Osteoblast (primary cell): ENCODE measurements around the gene DNAJC5. TPM values are rescaled to one million over a fixed set of nuclear protein-coding genes. Genes with fewer than 3 reads are reported as not detected.
A peak's percentile ranks its signal among the peaks of the same experiment; 100 is the strongest.

Experiments used
- DNase-seq: peaks from one replicate; pipeline ENCODE4 v3.0.0; 2011; ENCODE audit warnings: low spot score, mixed read lengths; ENCODE audit not compliant: insufficient read length; ENCODE audit errors: missing footprints
- H2AFZ ChIP-seq: 2 replicates; pipeline ENCODE4 v1.6.0; 2011; ENCODE audit warnings: mild to moderate bottlenecking, low read length
- H3K27ac ChIP-seq: 2 replicates; pipeline ENCODE4 v1.5.1; 2011; ENCODE audit warnings: mild to moderate bottlenecking, low read depth, low read length, moderate library complexity
- H3K27me3 ChIP-seq: 2 replicates; pipeline ENCODE4 v1.6.0; 2012; ENCODE audit warnings: mild to moderate bottlenecking, control low read depth, inconsistent platforms, low read length, moderate library complexity; ENCODE audit not compliant: insufficient read depth
- H3K36me3 ChIP-seq: 2 replicates; pipeline ENCODE4 v1.5.1; 2011; ENCODE audit warnings: mild to moderate bottlenecking, low read length, control low read depth, moderate library complexity; ENCODE audit not compliant: insufficient read depth
- H3K4me1 ChIP-seq: 2 replicates; pipeline ENCODE4 v1.5.1; 2011; ENCODE audit warnings: mild to moderate bottlenecking, low read length, control low read depth, moderate library complexity; ENCODE audit not compliant: insufficient read depth
- H3K4me2 ChIP-seq: 2 replicates; pipeline ENCODE4 v1.6.0; 2011; ENCODE audit warnings: mild to moderate bottlenecking, low read length; ENCODE audit not compliant: insufficient read depth
- H3K4me3 ChIP-seq: fragments of 200-600 bp; sonication (generic); 3 replicates; pipeline ENCODE4 v1.5.1; 2012; ENCODE audit warnings: mild to moderate bottlenecking, low read length, inconsistent platforms; ENCODE audit not compliant: insufficient read depth
- H3K79me2 ChIP-seq: 2 replicates; pipeline ENCODE4 v1.6.0; 2012; ENCODE audit warnings: mild to moderate bottlenecking, low read length, control low read depth, inconsistent platforms; ENCODE audit not compliant: insufficient read depth
- H3K9me3 ChIP-seq: 2 replicates; pipeline ENCODE4 v1.5.1; 2011; ENCODE audit warnings: low read depth, low read length, control low read depth
- H4K20me1 ChIP-seq: 2 replicates; pipeline ENCODE4 v1.6.0; 2012; ENCODE audit warnings: mild to moderate bottlenecking, low read length, control low read depth; ENCODE audit not compliant: insufficient read depth
- total RNA-seq: library from RNA; depleted of rRNA; stranded (reverse); fragments of >200 nt; gene quantifications from 2 replicates; pipeline ENCODE4 v1.2.3, GENCODE V29; 2012
- TF ChIP-seq, protein P1 (sequence below): IDR thresholded peaks from 2 replicates; pipeline ENCODE4 v1.5.1; 2011; ENCODE audit warnings: mild to moderate bottlenecking, low read depth, low read length, moderate library complexity; ENCODE audit errors: extremely low read depth

The DNAJC5 gene
- total RNA-seq, 1 donor: 53.9 TPM

DNA sequence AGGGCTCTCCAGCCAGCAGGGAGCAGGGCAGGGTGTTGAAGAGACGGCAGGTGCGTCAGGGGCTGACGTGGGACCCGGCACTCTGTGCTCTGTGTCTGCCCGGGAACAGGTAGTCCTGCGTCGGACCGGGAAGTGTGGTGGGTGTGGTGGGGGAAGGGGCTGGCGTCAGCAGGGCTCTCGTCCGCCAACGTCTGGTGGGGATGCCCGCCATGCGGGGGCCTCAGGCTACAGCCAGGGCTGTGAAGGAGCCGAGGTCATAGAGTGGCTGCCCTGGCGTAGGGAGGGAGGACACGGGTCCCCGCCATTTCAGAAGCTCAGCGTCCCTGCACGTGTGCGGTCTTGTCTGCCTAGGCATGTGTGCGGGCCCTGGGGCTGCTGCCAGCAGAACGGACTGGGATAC, 25.3 kb downstream of the DNAJC5 start:
- TF ChIP-seq, protein P1, sequence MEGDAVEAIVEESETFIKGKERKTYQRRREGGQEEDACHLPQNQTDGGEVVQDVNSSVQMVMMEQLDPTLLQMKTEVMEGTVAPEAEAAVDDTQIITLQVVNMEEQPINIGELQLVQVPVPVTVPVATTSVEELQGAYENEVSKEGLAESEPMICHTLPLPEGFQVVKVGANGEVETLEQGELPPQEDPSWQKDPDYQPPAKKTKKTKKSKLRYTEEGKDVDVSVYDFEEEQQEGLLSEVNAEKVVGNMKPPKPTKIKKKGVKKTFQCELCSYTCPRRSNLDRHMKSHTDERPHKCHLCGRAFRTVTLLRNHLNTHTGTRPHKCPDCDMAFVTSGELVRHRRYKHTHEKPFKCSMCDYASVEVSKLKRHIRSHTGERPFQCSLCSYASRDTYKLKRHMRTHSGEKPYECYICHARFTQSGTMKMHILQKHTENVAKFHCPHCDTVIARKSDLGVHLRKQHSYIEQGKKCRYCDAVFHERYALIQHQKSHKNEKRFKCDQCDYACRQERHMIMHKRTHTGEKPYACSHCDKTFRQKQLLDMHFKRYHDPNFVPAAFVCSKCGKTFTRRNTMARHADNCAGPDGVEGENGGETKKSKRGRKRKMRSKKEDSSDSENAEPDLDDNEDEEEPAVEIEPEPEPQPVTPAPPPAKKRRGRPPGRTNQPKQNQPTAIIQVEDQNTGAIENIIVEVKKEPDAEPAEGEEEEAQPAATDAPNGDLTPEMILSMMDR: no peak
- peaks cover 38% of the 10 kb centered on the region for H4K20me1 ChIP-seq
- H3K27me3 ChIP-seq: no peaks in the 10 kb centered on the region
- H3K36me3 ChIP-seq: peaks cover 2% of the 10 kb centered on the region
- H3K4me2 ChIP-seq: no peak overlapping the region
- H3K4me1 ChIP-seq: no peaks in the 10 kb centered on the region
- peak; percentile 18 for DNase-seq
- no peak overlapping the region for H2AFZ ChIP-seq
- H3K4me3 ChIP-seq: no peak overlapping the region
- no peak overlapping the region for H3K27ac ChIP-seq
- peaks cover 90% of the 10 kb centered on the region for H3K79me2 ChIP-seq
- H3K9me3 ChIP-seq: no peaks in the 10 kb centered on the region

DNA sequence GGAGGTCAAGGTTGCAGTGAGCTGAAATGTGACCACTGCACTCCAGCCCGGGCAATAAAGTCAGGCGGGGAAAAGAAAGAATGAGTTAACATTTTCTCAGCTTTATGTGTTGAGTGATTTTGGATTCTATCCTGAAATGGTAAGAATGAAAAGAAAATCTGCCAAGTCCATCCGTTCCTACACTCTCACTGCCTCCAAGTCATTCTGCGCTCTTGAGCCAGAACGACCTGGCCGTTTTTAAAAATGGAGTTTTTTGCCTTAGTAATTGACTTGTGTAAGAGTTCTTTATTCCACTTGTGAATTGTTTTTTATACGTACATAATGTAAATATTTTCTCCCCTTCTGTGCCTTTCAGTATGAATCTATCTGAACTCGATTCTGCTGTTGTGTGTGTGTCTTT, 28.7 kb downstream of the DNAJC5 start:
- Histone ChIP-seq H3K4me2 (no peak overlapping the region), H3K9me3 (no peaks in the 10 kb centered on the region), H3K27me3 (no peaks in the 10 kb centered on the region), H3K36me3 (peaks cover 15% of the 10 kb centered on the region), H3K4me1 (no peaks in the 10 kb centered on the region), H3K4me3 (no peak overlapping the region), H3K79me2 (peaks cover 90% of the 10 kb centered on the region), H3K27ac (no peak overlapping the region), H4K20me1 (peaks cover 43% of the 10 kb centered on the region), H2AFZ (no peak overlapping the region)
- DNase-seq: no peak
- TF ChIP-seq, protein P1: no peak

DNA sequence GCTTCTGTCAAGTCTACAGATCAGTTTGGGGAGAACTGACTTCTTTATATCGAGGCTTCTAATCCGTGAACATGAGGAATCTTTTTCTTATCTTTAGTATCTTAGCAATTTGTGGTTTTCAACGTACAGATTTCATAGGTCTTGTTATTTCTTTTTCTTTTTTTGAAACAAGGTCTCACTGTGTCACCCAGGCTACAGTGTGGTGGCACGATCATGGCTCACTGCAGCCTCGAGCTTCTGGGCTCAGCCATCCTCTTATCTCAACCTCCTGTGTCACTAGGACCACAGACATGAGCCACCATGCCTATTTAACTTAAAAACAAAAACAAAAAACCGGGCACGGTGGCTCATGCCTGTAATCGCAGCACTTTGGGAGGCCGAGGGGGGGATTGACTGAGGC, 29.3 kb downstream of the DNAJC5 start:
- no peak overlapping the region for H3K4me3 ChIP-seq
- no peak overlapping the region for H3K27ac ChIP-seq
- no peaks in the 10 kb centered on the region for H3K9me3 ChIP-seq
- H4K20me1 ChIP-seq: peaks cover 41% of the 10 kb centered on the region
- H3K36me3 ChIP-seq: peaks cover 21% of the 10 kb centered on the region
- TF ChIP-seq, protein P1: no peak
- H3K4me2 ChIP-seq: no peak overlapping the region
- peaks cover 89% of the 10 kb centered on the region for H3K79me2 ChIP-seq
- no peaks in the 10 kb centered on the region for H3K27me3 ChIP-seq
- no peak for DNase-seq
- no peak overlapping the region for H2AFZ ChIP-seq
- H3K4me1 ChIP-seq: no peaks in the 10 kb centered on the region

DNA sequence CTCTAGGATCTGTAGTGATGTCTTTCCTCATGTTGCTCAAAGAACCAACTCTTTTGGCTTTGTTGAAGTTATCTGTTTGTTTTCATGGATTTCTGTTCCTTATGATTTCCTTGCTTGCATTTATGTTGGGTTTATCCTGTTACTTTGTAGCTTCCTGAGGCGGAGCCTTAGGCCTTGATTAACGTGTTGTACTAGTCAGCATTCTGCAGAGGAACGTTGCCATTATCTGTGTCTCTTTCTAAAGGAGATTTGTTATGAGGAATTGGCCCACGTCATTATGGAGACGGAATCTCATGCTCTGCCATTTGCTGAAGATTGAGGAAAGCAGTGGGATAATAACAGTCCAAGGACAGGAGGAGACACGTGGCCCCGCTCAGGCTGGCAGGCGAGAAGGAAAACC, 31.4 kb downstream of the DNAJC5 start:
- Histone ChIP-seq H3K4me3 (no peak overlapping the region), H4K20me1 (peaks cover 43% of the 10 kb centered on the region), H3K79me2 (peaks cover 87% of the 10 kb centered on the region), H3K27ac (no peak overlapping the region), H3K36me3 (peaks cover 34% of the 10 kb centered on the region), H3K27me3 (no peaks in the 10 kb centered on the region), H3K4me2 (no peak overlapping the region), H2AFZ (no peak overlapping the region), H3K4me1 (no peaks in the 10 kb centered on the region), H3K9me3 (no peaks in the 10 kb centered on the region)
- DNase-seq: peak; percentile 45
- TF ChIP-seq, protein P1: no peak
